Spleen (tissue), 11 donors: ENCODE data around the gene SEM1. TPM values are rescaled to one million over a fixed set of nuclear protein-coding genes. Genes with fewer than 3 reads are reported as not detected.

ENCODE experiments used
- DNase-seq: peaks from one replicate; pipeline ENCODE4 v3.0.0-alpha.2; 2020
- H3K27ac ChIP-seq, 8 donors: fragments of 200-600 bp; sonication (generic) in 7 of 8; 1 replicate in 4 of 8; 2 replicates in 4 of 8; pipeline versions ENCODE4 v1.5.0 to v1.8.0; 2016 to 2021; ENCODE audit warnings: inconsistent platforms in 4 of 8, mild to moderate bottlenecking in 4 of 8, moderate library complexity in 1 of 8
- H3K27me3 ChIP-seq, 7 donors: fragments of 200-600 bp; sonication (generic) in 6 of 7; replicated peaks in 1 of 7; 1 replicate in 4 of 7; 2 replicates in 3 of 7; pipeline versions ENCODE4 v1.5.0 to v1.8.0; 2016 to 2021; ENCODE audit warnings: inconsistent platforms in 3 of 7, mild to moderate bottlenecking in 1 of 7
- H3K36me3 ChIP-seq, 6 donors: fragments of 200-600 bp; sonication (generic) in 5 of 6; 1 replicate in 4 of 6; 2 replicates in 2 of 6; pipeline versions ENCODE4 v1.5.0 to v1.8.0; 2016 to 2021; ENCODE audit warnings: inconsistent platforms in 2 of 6
- H3K4me1 ChIP-seq, 6 donors: fragments of 200-600 bp; sonication (generic) in 5 of 6; 1 replicate in 3 of 6; 2 replicates in 3 of 6; pipeline versions ENCODE4 v1.5.0 to v1.8.0; 2016 to 2021; ENCODE audit warnings: inconsistent platforms in 3 of 6
- H3K4me3 ChIP-seq, 8 donors: fragments of 200-600 bp; sonication (generic) in 7 of 8; 1 replicate in 4 of 8; 2 replicates in 4 of 8; pipeline versions ENCODE4 v1.5.0 to v1.8.0; 2016 to 2021; ENCODE audit warnings: inconsistent platforms in 4 of 8, mild to moderate bottlenecking in 4 of 8, moderate library complexity in 2 of 8
- H3K9me3 ChIP-seq, 8 donors: fragments of 200-600 bp; sonication (generic) in 7 of 8; 1 replicate in 4 of 8; 2 replicates in 4 of 8; pipeline versions ENCODE4 v1.5.0 to v1.8.0; 2016 to 2021; ENCODE audit warnings: inconsistent platforms in 4 of 8
- POLR2A ChIP-seq, 3 donors: fragments of 450-650 bp; IDR thresholded peaks; one replicate each; pipeline ENCODE4 v1.5.1; 2017; ENCODE audit warnings: antibody characterized with exemption in 3 of 3, mild to moderate bottlenecking in 1 of 3
- POLR2AphosphoS5 ChIP-seq, 3 donors: sonication (generic); formaldehyde crosslinking; IDR thresholded peaks; one replicate each; pipeline ENCODE4 v1.5.1; 2017; ENCODE audit warnings: antibody characterized with exemption in 3 of 3
- WGBS, 5 donors: extraction: QIAGEN DNeasy Blood & Tissue Kit in 3 of 5; methylation state at CpG; one replicate each; pipeline versions ENCODE4 v1.1.5 to v1.1.7; 2013 to 2018; 5-methylcytosine and 5-hydroxymethylcytosine counted together
- intact Hi-C: fragments of 100-400 bp; cut with DNase I; formaldehyde crosslinking; loops from one replicate; pipeline ENCODE4 v1.15.0; 2023; ENCODE audit warnings: low total_unique reads
- polyA plus RNA-seq, 3 donors: library from polyadenylated mRNA; stranded (reverse); fragments of 200-250 nt; gene quantifications; one replicate each; pipeline ENCODE4 v1.2.1, GENCODE V29; 2013
- total RNA-seq, 7 donors: library from RNA; depleted of rRNA in 3 of 7; stranded (reverse); fragments of >200 nt in 3 of 7; fragmentation: NEBNext Ultra II Directional in 4 of 7; extraction: Animal tissue kit (Norgen Biotek cat#: 25700) in 4 of 7; gene quantifications; one replicate each; pipeline versions ENCODE4 v1.1.0 to v1.2.1, GENCODE V29; 2016 to 2021
- TF ChIP-seq, protein P1 (sequence below), 11 experiments: fragments of 200-600 bp in 7 of 11; fragments of 450-650 bp in 4 of 11; sonication (generic) in 4 of 11; IDR thresholded peaks in 8 of 11; conservative IDR thresholded peaks in 3 of 11; 1 replicate in 7 of 11; 2 replicates in 4 of 11; pipeline versions ENCODE4 v1.4.0 to v1.8.0; 2016 to 2021; ENCODE audit warnings: antibody characterized with exemption in 11 of 11, inconsistent platforms in 4 of 11, mild to moderate bottlenecking in 1 of 11
- donor health status: healthy with polysubstance abuse.
- donor health status: DM: no; HTN: no; CAD: no; lungs with moderate emphysema.
- donor health status: DM: no; HTN: no; CAD: no.
- donor health status: Bipolar disorder and iron deficiency.
- donor health status: healthy.
- donor health status: DM: no; HTN: no; CAD: no.
- donor health status: DM: yes; HTN: yes; CAD: no.

The SEM1 gene
- total and polyA plus RNA-seq, 10 donors = 15.5 to 78.6 (median 39.9) TPM

DNA sequence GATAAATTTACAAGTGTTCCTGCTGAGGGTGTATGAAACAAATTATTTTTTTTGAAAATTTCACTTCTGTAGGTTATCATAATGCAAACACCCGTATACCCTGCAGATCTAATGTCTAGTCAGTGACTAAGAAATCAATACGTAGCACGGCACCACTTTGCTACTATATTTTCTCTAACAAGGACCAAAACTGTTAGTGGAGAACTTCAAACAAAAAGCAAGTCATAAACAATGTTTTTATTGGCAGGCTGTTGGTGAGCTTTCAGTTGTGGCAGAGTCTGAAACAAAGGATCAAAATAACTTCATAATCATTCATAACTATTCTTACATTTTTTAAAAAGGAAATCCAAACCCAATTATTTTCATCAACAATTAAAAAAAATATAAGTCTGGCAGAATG is 11.8 kb downstream of the SEM1 start:
- no peaks in the 10 kb centered on the region for H3K27me3 ChIP-seq
- peaks cover 0 to 40% (median 0%) of the 10 kb centered on the region in 6 donors for H3K36me3 ChIP-seq
- intact Hi-C loops = no loop called here
- WGBS, 5 donors = 93 to 96% (median 94%) methylated on average over 3 of the region's 3 CpGs
- TF ChIP-seq POLR2AphosphoS5 (IDR thresholded peaks at IDR 0.05) = no peak
- TF ChIP-seq POLR2A (IDR thresholded peaks at IDR 0.05) = no peak
- TF ChIP-seq, protein P1, sequence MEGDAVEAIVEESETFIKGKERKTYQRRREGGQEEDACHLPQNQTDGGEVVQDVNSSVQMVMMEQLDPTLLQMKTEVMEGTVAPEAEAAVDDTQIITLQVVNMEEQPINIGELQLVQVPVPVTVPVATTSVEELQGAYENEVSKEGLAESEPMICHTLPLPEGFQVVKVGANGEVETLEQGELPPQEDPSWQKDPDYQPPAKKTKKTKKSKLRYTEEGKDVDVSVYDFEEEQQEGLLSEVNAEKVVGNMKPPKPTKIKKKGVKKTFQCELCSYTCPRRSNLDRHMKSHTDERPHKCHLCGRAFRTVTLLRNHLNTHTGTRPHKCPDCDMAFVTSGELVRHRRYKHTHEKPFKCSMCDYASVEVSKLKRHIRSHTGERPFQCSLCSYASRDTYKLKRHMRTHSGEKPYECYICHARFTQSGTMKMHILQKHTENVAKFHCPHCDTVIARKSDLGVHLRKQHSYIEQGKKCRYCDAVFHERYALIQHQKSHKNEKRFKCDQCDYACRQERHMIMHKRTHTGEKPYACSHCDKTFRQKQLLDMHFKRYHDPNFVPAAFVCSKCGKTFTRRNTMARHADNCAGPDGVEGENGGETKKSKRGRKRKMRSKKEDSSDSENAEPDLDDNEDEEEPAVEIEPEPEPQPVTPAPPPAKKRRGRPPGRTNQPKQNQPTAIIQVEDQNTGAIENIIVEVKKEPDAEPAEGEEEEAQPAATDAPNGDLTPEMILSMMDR (IDR thresholded peaks at IDR 0.05 in 8 of 11, conservative IDR thresholded peaks at IDR 0.05 in 3 of 11) = no peak
- H3K4me3 ChIP-seq = no peak overlapping the region
- no peak overlapping the region for H3K27ac ChIP-seq
- peaks cover 2 to 72% (median 18%) of the 10 kb centered on the region in 6 donors for H3K4me1 ChIP-seq
- DNase-seq = no peak
- no peaks in the 10 kb centered on the region for H3K9me3 ChIP-seq

DNA sequence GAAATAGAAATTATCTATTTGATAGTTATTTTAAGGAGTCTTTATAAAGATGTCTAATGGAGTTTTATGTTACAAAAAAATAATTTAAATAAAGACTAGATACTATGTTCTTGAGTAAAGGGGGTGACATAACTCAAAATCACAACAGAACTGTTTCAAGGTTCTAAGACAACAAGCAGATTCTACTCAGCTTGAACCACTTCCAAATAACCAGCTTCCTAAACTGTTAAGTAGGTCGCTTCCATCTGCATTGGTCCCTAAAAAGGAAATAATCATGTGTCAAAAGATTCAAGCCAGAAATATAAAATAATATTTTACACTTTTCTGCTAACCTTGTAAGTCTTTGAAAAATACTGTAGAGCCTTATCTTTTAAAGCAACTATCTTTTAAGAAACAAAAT is 14.1 kb downstream of the SEM1 start:
- WGBS, 5 donors = 54 to 85% (median 73%) methylated on average over 1 of the region's 1 CpG
- H3K4me1 ChIP-seq = peaks cover 0 to 62% (median 11%) of the 10 kb centered on the region in 6 donors
- TF ChIP-seq, protein P1 (IDR thresholded peaks at IDR 0.05 in 8 of 11, conservative IDR thresholded peaks at IDR 0.05 in 3 of 11) = no peak
- TF ChIP-seq POLR2A (IDR thresholded peaks at IDR 0.05) = no peak
- intact Hi-C loops = no loop called here
- no peaks in the 10 kb centered on the region for H3K9me3 ChIP-seq
- peaks cover 0 to 52% (median 4%) of the 10 kb centered on the region in 6 donors for H3K36me3 ChIP-seq
- no peak overlapping the region for H3K4me3 ChIP-seq
- no peaks in the 10 kb centered on the region for H3K27me3 ChIP-seq
- no peak overlapping the region for H3K27ac ChIP-seq
- no peak for DNase-seq

DNA sequence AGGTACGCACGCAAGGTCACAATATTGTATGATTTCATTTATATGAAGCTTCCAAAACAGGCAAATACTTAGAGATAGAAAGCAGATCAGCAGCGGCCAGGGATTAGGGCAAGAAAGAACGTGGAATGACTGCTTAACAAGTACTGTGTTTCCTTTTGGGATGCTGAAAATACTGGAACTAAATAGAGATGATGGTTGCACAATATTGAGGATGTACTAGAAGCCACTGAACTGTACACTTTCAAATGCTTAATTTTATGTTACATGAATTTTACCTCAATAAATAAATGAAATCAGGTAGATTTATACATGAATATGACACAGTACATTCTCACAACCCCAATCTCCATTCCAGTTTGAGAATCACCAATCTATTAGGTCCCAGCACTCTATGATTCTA is 15.6 kb downstream of the SEM1 start:
- intact Hi-C loops = no loop called here
- H3K4me1 ChIP-seq = peaks cover 0 to 55% (median 10%) of the 10 kb centered on the region in 6 donors

DNA sequence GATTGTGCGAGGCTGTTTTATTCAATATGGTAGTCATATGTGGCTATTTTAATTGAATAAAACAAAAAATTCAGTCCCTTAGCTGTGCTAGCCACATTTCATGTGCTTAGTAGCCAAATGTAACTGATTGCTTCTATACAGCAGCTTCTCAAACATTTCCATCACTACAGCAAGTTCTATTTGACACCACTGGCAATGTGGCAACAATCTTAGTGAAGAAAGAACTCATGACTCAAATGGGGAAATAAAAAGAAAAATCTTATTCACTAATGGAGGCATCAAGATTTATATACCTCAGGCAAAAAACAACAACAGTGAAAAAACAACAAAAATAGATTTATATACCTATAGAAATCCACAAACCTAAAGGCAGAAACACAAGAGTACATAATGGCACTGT is 17.9 kb downstream of the SEM1 start:
- no peak for DNase-seq
- Histone ChIP-seq H3K36me3 (peaks cover 0 to 81% (median 13%) of the 10 kb centered on the region in 6 donors), H3K4me1 (peaks cover 0 to 38% (median 2%) of the 10 kb centered on the region in 6 donors), H3K4me3 (no peak overlapping the region), H3K27me3 (no peaks in the 10 kb centered on the region), H3K9me3 (no peaks in the 10 kb centered on the region), H3K27ac (no peak overlapping the region)
- TF ChIP-seq POLR2A (IDR thresholded peaks at IDR 0.05) (no peak), POLR2AphosphoS5 (IDR thresholded peaks at IDR 0.05) (no peak)
- TF ChIP-seq, protein P1 (IDR thresholded peaks at IDR 0.05 in 8 of 11, conservative IDR thresholded peaks at IDR 0.05 in 3 of 11) = no peak
- intact Hi-C loops = no loop called here
- WGBS, 5 donors = 96 to 100% (median 98%) methylated on average over 1 of the region's 1 CpG

More for the DNA sequence above, 15.6 kb downstream of the SEM1 start:
- H3K9me3 ChIP-seq = no peaks in the 10 kb centered on the region
- no peaks in the 10 kb centered on the region for H3K27me3 ChIP-seq
- no peak for DNase-seq
- no peak overlapping the region for H3K27ac ChIP-seq
- peaks cover 0 to 65% (median 7%) of the 10 kb centered on the region in 6 donors for H3K36me3 ChIP-seq
- TF ChIP-seq POLR2A (IDR thresholded peaks at IDR 0.05) (no peak), POLR2AphosphoS5 (IDR thresholded peaks at IDR 0.05) (no peak)
- TF ChIP-seq, protein P1 (IDR thresholded peaks at IDR 0.05 in 8 of 11, conservative IDR thresholded peaks at IDR 0.05 in 3 of 11) = no peak
- 87 to 95% (median 89%) methylated on average over 4 of the region's 4 CpGs for WGBS, 5 donors
- H3K4me3 ChIP-seq = no peak overlapping the region
